HepG2 (cell line): Measurements from ENCODE around the gene RAC3. TPM values are rescaled to one million over a fixed set of nuclear protein-coding genes. Genes with fewer than 3 reads are reported as not detected.
A peak's percentile ranks its signal among the peaks of the same experiment; 100 is the strongest.

Experiments used
- DNMT1 ChIP-seq: sonication (generic); formaldehyde crosslinking; IDR thresholded peaks from 2 replicates; pipeline ENCODE4 v1.5.1; 2020; ENCODE audit warnings: mild to moderate bottlenecking, missing genetic modification reagents
- IRF2 ChIP-seq: IDR thresholded peaks from 2 replicates; pipeline ENCODE4 v1.6.1; 2018; ENCODE audit warnings: missing genetic modification reagents, missing compliant biosample characterization
- MED13 ChIP-seq: sonication (generic); formaldehyde crosslinking; IDR thresholded peaks from 2 replicates; pipeline ENCODE4 v1.5.0; 2020; ENCODE audit warnings: missing genetic modification reagents
- MED8 ChIP-seq: sonication (generic); formaldehyde crosslinking; IDR thresholded peaks from 2 replicates; pipeline ENCODE4 v1.8.1; 2023; ENCODE audit warnings: mild to moderate bottlenecking, missing genetic modification reagents; ENCODE audit not compliant: insufficient replicate concordance
- PREB ChIP-seq: sonication (generic); formaldehyde crosslinking; IDR thresholded peaks from 2 replicates; pipeline ENCODE4 v1.4.0; 2020; ENCODE audit warnings: missing genetic modification reagents
- RAD21 ChIP-seq: fragments of 450-650 bp; formaldehyde crosslinking; IDR thresholded peaks from 2 replicates; pipeline ENCODE4 v1.5.0; 2020; ENCODE audit warnings: mild to moderate bottlenecking
- SALL2 ChIP-seq: sonication (generic); formaldehyde crosslinking; IDR thresholded peaks from 2 replicates; pipeline ENCODE4 v1.8.1; 2023; ENCODE audit warnings: mild to moderate bottlenecking, missing genetic modification reagents, inconsistent platforms
- SIN3A ChIP-seq: IDR thresholded peaks from 2 replicates; pipeline ENCODE4 v1.6.1; 2011; ENCODE audit warnings: low read depth, mild to moderate bottlenecking, control low read depth, low read length, borderline replicate concordance
- TRIM22 ChIP-seq: fragments of 450-650 bp; IDR thresholded peaks from 2 replicates; pipeline ENCODE4 v1.6.1; 2017
- ZC3H4 ChIP-seq: sonication (generic); formaldehyde crosslinking; IDR thresholded peaks from 2 replicates; pipeline ENCODE4 v1.4.0; 2020; ENCODE audit warnings: missing genetic modification reagents, borderline replicate concordance
- ZNF318 ChIP-seq: sonication (generic); formaldehyde crosslinking; IDR thresholded peaks from 2 replicates; pipeline ENCODE4 v1.4.0; 2020; ENCODE audit warnings: mild to moderate bottlenecking, missing genetic modification reagents
- ZNF414 ChIP-seq: sonication (generic); formaldehyde crosslinking; IDR thresholded peaks from 2 replicates; pipeline ENCODE4 v1.5.0; 2020; ENCODE audit warnings: missing genetic modification reagents
- ZNF460 ChIP-seq: sonication (generic); formaldehyde crosslinking; IDR thresholded peaks from 2 replicates; pipeline ENCODE4 v1.5.1; 2020; ENCODE audit warnings: missing genetic modification reagents, mild to moderate bottlenecking, borderline replicate concordance
- ZNF496 ChIP-seq: sonication (generic); formaldehyde crosslinking; IDR thresholded peaks from 2 replicates; pipeline ENCODE4 v1.8.1; 2023; ENCODE audit warnings: mild to moderate bottlenecking, moderate library complexity, missing genetic modification reagents; ENCODE audit not compliant: insufficient replicate concordance
- ZNF761 ChIP-seq: sonication (generic); formaldehyde crosslinking; conservative IDR thresholded peaks from 2 replicates; pipeline ENCODE4 v1.4.0; 2020; ENCODE audit warnings: mild to moderate bottlenecking, missing genetic modification reagents
- polyA plus RNA-seq, 8 experiments: library from polyadenylated mRNA; depleted of rRNA in 3 of 8; stranded (reverse) in 7 of 8; unstranded in 1 of 8; fragments of >200 nt; fragmentation: Illumina TruSeq in 4 of 8; extraction: Trizol in 4 of 8; gene quantifications; 2 replicates each; pipeline versions ENCODE4 v1.2.1 to v1.2.3, GENCODE V29; 2011 to 2016; ENCODE audit warnings: low read depth in 4 of 8, missing spikeins in 1 of 8, mixed read lengths in 1 of 8; ENCODE audit not compliant: insufficient read depth in 1 of 8
- total RNA-seq, 5 experiments: library from RNA; depleted of rRNA; stranded (reverse); fragments of >200 nt; fragmentation: Illumina TruSeq; extraction: Trizol; gene quantifications; 2 replicates each; pipeline ENCODE4 v1.2.3, GENCODE V29; 2016; ENCODE audit warnings: low read depth in 1 of 5
- TF ChIP-seq, protein P1 (sequence below): sonication (generic); formaldehyde crosslinking; conservative IDR thresholded peaks from 2 replicates; pipeline ENCODE4 v1.4.0; 2020; ENCODE audit warnings: missing genetic modification reagents

RAC3 gene
- total and polyA plus RNA-seq, 2 of the 13 experiments (the other 11 are each of a cell fraction or from before 2014, with no cell fraction given), result 10.5 to 21.3 TPM

- TF ChIP-seq, protein P1, sequence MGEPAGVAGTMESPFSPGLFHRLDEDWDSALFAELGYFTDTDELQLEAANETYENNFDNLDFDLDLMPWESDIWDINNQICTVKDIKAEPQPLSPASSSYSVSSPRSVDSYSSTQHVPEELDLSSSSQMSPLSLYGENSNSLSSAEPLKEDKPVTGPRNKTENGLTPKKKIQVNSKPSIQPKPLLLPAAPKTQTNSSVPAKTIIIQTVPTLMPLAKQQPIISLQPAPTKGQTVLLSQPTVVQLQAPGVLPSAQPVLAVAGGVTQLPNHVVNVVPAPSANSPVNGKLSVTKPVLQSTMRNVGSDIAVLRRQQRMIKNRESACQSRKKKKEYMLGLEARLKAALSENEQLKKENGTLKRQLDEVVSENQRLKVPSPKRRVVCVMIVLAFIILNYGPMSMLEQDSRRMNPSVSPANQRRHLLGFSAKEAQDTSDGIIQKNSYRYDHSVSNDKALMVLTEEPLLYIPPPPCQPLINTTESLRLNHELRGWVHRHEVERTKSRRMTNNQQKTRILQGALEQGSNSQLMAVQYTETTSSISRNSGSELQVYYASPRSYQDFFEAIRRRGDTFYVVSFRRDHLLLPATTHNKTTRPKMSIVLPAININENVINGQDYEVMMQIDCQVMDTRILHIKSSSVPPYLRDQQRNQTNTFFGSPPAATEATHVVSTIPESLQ (CRISPR knock-in tag), result no peak
- TF ChIP-seq RAD21 (CRISPR knock-in tag), result no peak
- TF ChIP-seq MED13 (CRISPR knock-in tag), result no peak
- TF ChIP-seq ZNF460 (CRISPR knock-in tag), result no peak
- no peak for TF ChIP-seq SIN3A
- TF ChIP-seq IRF2, result 0 out of 2 replicates have a peak, but pooled peaks have one; percentile 17
- no peak for TF ChIP-seq SALL2 (CRISPR knock-in tag)
- TF ChIP-seq ZNF414, result no peak
- no peak for TF ChIP-seq PREB (CRISPR knock-in tag)
- peak; percentile 78; the same call in 1 of the 2 replicates for TF ChIP-seq ZNF318
- no peak for TF ChIP-seq TRIM22
- 0 out of 2 replicates have a peak, but pooled peaks have one; percentile 33 for TF ChIP-seq ZNF761 (CRISPR knock-in tag)
- TF ChIP-seq ZNF496, result no peak
- TF ChIP-seq DNMT1 (CRISPR knock-in tag), result no peak; the same call in 1 of the 2 replicates
- no peak; the same call in 1 of the 2 replicates for TF ChIP-seq ZC3H4
- no peak for TF ChIP-seq MED8 (CRISPR knock-in tag)
Measured at GRCh38 chr17:81996757-81997441, 34.6 kb upstream of the RAC3 start (continued).
